Stimulated activated naive B cell treated with anti-CD40 and anti-IgM and Interleukin-4, amounts not matched to agents 10 μg/mL and 1 μg/mL and 100 μg/mL, for 72 hours (primary cell): ENCODE results near the gene ANKRD55.
"Not testable (repeated sequence)": the region's sequence is repeated elsewhere in the genome, so short reads cannot be mapped to it uniquely, and the experiment has no call there.

Experiments used
- ATAC-seq, 2 donors: fragments of 150-1000 bp; cut with Tn5 transposase; replicated peaks; 2 replicates each; pipeline ENCODE4 v1.10.0; 2021; ENCODE audit warnings: moderate library complexity in 1 of 2
- DNase-seq: peaks from one replicate; pipeline ENCODE4 v3.0.0; 2021
- H3K27ac Mint-ChIP-seq: one replicate; pipeline ENCODE4 v1.8.0; 2022; ENCODE audit warnings: mild to moderate bottlenecking, mixed read lengths
- H3K27me3 Mint-ChIP-seq, 2 donors: one replicate each; pipeline ENCODE4 v1.8.0; 2022; ENCODE audit warnings: mixed read lengths in 2 of 2
- H3K36me3 Mint-ChIP-seq, 2 donors: one replicate each; pipeline ENCODE4 v1.8.0; 2022; ENCODE audit warnings: mixed read lengths in 2 of 2, mild to moderate bottlenecking in 1 of 2
- H3K4me1 Mint-ChIP-seq, 2 donors: one replicate each; pipeline ENCODE4 v1.8.0; 2022; ENCODE audit warnings: mixed read lengths in 2 of 2, mild to moderate bottlenecking in 1 of 2
- H3K4me3 Mint-ChIP-seq, 2 donors: one replicate each; pipeline ENCODE4 v1.8.0; 2022; ENCODE audit warnings: mild to moderate bottlenecking in 2 of 2, mixed read lengths in 2 of 2, moderate library complexity in 1 of 2
- H3K9me3 Mint-ChIP-seq, 2 donors: one replicate each; pipeline ENCODE4 v1.8.0; 2022; ENCODE audit warnings: mixed read lengths in 2 of 2, mild to moderate bottlenecking in 1 of 2

The ANKRD55 gene

DNA sequence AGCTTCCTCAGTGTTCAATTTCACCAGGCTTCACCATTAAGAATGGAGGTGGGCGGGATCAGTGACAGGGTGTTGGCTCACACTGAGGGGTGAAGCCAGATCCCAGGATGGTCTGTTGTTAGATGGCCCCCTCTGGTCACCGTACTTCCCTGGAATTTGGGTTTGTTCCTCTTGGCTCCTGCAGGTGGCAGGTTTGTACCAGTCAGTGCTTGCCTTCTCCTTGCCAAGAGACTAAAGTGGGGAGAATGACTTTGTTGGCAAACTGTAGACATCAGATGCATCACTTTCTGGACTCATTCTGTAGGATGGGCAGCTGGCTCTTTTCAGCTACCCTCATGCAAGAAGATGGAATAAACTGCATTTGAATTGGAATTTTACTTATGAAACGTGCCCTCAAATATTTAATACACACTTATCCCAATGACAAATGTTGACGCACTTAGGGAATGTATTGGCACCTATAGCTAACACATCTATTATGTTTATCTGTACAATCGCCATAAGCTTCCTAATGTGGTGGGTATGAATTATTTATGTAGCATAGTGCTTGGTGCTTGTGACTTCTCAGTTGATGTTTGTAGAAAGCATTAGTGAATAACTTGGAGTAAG, 31.4 kb upstream of the ANKRD55 start:
- no peak for DNase-seq
- no peak overlapping the region for H3K27ac Mint-ChIP-seq

GRCh38 chr5:56262279-56262678, 29.1 kb upstream of the ANKRD55 start:
- H3K27ac Mint-ChIP-seq: no peak overlapping the region
- H3K27me3 Mint-ChIP-seq: peaks cover 6 to 9% of the 10 kb centered on the region in 2 donors
- H3K36me3 Mint-ChIP-seq: no peaks in the 10 kb centered on the region
- no peak for DNase-seq
- H3K9me3 Mint-ChIP-seq: no peaks in the 10 kb centered on the region
- no peak for ATAC-seq
- H3K4me1 Mint-ChIP-seq: peaks cover 0 to 2% of the 10 kb centered on the region in 2 donors
- H3K4me3 Mint-ChIP-seq: no peak overlapping the region

More for the DNA sequence above, 31.4 kb upstream of the ANKRD55 start:
- Mint-ChIP-seq H3K9me3 (no peaks in the 10 kb centered on the region), H3K4me3 (no peak overlapping the region), H3K36me3 (no peaks in the 10 kb centered on the region), H3K4me1 (peaks cover 5 to 7% of the 10 kb centered on the region in 2 donors), H3K27me3 (peaks cover 6 to 10% of the 10 kb centered on the region in 2 donors)
- peak; percentile 34 to 50 for ATAC-seq

DNA sequence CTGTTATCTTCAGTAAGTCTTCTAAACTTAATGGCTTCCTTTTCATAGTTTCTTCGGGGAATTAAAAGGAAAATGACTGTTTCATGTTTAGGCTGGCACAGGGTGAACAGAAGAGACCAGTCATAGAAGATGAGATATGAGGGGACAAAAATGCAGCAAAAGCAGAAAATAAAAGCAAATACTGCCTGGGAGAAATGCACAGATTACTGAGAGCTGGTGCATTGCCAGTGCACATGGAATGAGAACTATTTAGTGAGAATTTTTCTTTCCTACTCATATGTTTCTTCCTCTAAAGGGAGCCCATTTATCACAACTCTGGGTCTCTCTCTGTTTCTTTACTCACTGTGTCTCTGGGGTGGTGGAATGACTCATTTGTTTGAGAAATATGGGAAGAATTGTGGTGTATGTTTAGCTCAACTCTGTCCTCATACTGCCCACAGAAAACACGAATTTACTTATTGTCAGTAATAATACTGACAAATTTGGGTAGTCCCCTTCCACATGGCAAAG, 25.9 kb upstream of the ANKRD55 start:
- DNase-seq (no peak), ATAC-seq (peak; percentile 52 to 84)
- H3K4me1 Mint-ChIP-seq: peaks cover 0 to 2% of the 10 kb centered on the region in 2 donors
- H3K9me3 Mint-ChIP-seq: no peaks in the 10 kb centered on the region
- no peak overlapping the region for H3K4me3 Mint-ChIP-seq
- H3K27ac Mint-ChIP-seq: no peak overlapping the region
- peaks cover 0 to 6% of the 10 kb centered on the region in 2 donors for H3K27me3 Mint-ChIP-seq
- H3K36me3 Mint-ChIP-seq: no peaks in the 10 kb centered on the region

- not testable (repeated sequence) for DNase-seq, H3K27ac Mint-ChIP-seq, H3K9me3 Mint-ChIP-seq, H3K4me1 Mint-ChIP-seq, H3K27me3 Mint-ChIP-seq, ATAC-seq, H3K4me3 Mint-ChIP-seq, H3K36me3 Mint-ChIP-seq
These were observed 24.8 kb upstream of the ANKRD55 start for GRCh38 chr5:56257763-56258529.

- Mint-ChIP-seq H3K9me3 (no peaks in the 10 kb centered on the region), H3K27ac (peak overlapping the region; percentile 56), H3K4me3 (no peak overlapping the region), H3K4me1 (peaks cover 0 to 2% of the 10 kb centered on the region in 2 donors), H3K27me3 (peaks cover 0 to 6% of the 10 kb centered on the region in 2 donors), H3K36me3 (no peaks in the 10 kb centered on the region)
- ATAC-seq: no peak
- DNase-seq: no peak
These were observed 23.9 kb upstream of the ANKRD55 start for GRCh38 chr5:56257010-56257409.

- no peak overlapping the region for H3K27ac Mint-ChIP-seq
- ATAC-seq (peak in 1 of 2 donors; percentile 42), DNase-seq (no peak)
- peaks cover 0 to 6% of the 10 kb centered on the region in 2 donors for H3K27me3 Mint-ChIP-seq
- no peaks in the 10 kb centered on the region for H3K9me3 Mint-ChIP-seq
- H3K4me1 Mint-ChIP-seq: peaks cover 0 to 2% of the 10 kb centered on the region in 2 donors
- H3K4me3 Mint-ChIP-seq: no peak overlapping the region
- H3K36me3 Mint-ChIP-seq: no peaks in the 10 kb centered on the region
These were observed 22.4 kb upstream of the ANKRD55 start for GRCh38 chr5:56255502-56255901.

- peaks cover 0 to under 1% of the 10 kb centered on the region in 2 donors for H3K9me3 Mint-ChIP-seq
- peaks cover 0 to 2% of the 10 kb centered on the region in 2 donors for H3K4me1 Mint-ChIP-seq
- DNase-seq (no peak), ATAC-seq (no peak)
- no peak overlapping the region for H3K27ac Mint-ChIP-seq
- H3K27me3 Mint-ChIP-seq: peaks cover 0 to 10% of the 10 kb centered on the region in 2 donors
- no peaks in the 10 kb centered on the region for H3K36me3 Mint-ChIP-seq
- H3K4me3 Mint-ChIP-seq: no peak overlapping the region
These were observed 20.8 kb upstream of the ANKRD55 start for GRCh38 chr5:56253924-56254323.

- DNase-seq (no peak), ATAC-seq (no peak)
- Mint-ChIP-seq H3K9me3 (peaks cover 0 to 2% of the 10 kb centered on the region in 2 donors), H3K4me1 (peaks cover 0 to 2% of the 10 kb centered on the region in 2 donors), H3K27me3 (peaks cover 0 to 6% of the 10 kb centered on the region in 2 donors), H3K36me3 (no peaks in the 10 kb centered on the region), H3K27ac (no peak overlapping the region), H3K4me3 (no peak overlapping the region)
These were observed 20.0 kb upstream of the ANKRD55 start for GRCh38 chr5:56253126-56253525.

GRCh38 chr5:56251918-56252553, 18.9 kb upstream of the ANKRD55 start:
- Mint-ChIP-seq H3K27me3 (peaks cover 0 to 4% of the 10 kb centered on the region in 2 donors), H3K9me3 (peaks cover 0 to 2% of the 10 kb centered on the region in 2 donors), H3K36me3 (no peaks in the 10 kb centered on the region), H3K4me1 (peaks cover 0 to 2% of the 10 kb centered on the region in 2 donors), H3K4me3 (no peak overlapping the region), H3K27ac (no peak overlapping the region)
- DNase-seq (no peak), ATAC-seq (no peak)

DNA sequence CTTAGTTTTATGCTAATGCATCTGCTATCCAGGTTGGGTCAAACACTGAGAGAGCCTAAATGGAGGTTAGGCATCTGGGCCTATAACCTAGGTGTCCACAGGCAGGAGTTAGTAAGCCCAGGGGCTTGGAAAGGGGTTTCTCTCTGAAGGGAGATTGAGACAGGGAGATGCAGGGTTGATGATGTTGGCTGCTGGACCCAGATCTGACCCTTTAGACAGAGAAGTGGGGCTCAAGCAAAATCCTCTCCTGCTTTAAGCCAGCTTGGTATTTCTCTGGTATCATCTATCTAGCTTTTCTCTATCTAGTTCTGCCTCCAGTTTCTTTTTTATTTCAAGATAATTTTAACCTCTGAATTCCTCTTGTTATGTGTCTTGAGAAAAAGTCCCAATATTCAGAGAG, 18.3 kb upstream of the ANKRD55 start:
- Mint-ChIP-seq H3K27ac (no peak overlapping the region), H3K27me3 (peaks cover 0 to 4% of the 10 kb centered on the region in 2 donors)

DNA sequence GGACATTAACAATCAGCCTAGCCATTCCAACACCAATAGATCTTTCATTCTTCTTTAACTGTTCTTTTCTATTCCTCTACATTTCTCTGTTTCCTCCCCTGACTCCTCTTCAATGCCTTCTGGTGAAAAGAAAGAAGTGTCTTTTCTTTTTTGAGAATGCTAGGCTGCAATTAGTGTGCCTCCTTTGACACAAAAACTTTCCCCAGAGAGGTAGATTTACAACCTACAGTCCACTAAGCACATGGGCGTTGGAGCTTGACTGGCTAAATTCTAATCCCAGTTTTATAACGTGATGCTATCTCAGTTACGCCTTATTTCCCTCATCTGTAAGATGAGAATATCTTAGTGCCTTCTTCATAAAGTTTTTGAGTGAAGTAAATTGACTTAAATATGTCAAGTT, 16.9 kb upstream of the ANKRD55 start:
- no peaks in the 10 kb centered on the region for H3K4me1 Mint-ChIP-seq
- ATAC-seq (no peak), DNase-seq (no peak)
- no peak overlapping the region for H3K27ac Mint-ChIP-seq
- no peak overlapping the region for H3K4me3 Mint-ChIP-seq
- H3K9me3 Mint-ChIP-seq: peaks cover 0 to 2% of the 10 kb centered on the region in 2 donors
- H3K36me3 Mint-ChIP-seq: no peaks in the 10 kb centered on the region
- peaks cover 0 to 4% of the 10 kb centered on the region in 2 donors for H3K27me3 Mint-ChIP-seq

More for the DNA sequence above, 18.3 kb upstream of the ANKRD55 start:
- Mint-ChIP-seq H3K9me3 (peaks cover 0 to 2% of the 10 kb centered on the region in 2 donors), H3K36me3 (no peaks in the 10 kb centered on the region), H3K4me3 (no peak overlapping the region), H3K4me1 (peaks cover 0 to 2% of the 10 kb centered on the region in 2 donors)
- no peak for ATAC-seq
- no peak for DNase-seq

GRCh38 chr5:56249085-56249484, 16.0 kb upstream of the ANKRD55 start:
- not testable (repeated sequence) for DNase-seq, ATAC-seq, H3K4me3 Mint-ChIP-seq, H3K9me3 Mint-ChIP-seq, H3K27ac Mint-ChIP-seq, H3K36me3 Mint-ChIP-seq, H3K4me1 Mint-ChIP-seq, H3K27me3 Mint-ChIP-seq

DNA sequence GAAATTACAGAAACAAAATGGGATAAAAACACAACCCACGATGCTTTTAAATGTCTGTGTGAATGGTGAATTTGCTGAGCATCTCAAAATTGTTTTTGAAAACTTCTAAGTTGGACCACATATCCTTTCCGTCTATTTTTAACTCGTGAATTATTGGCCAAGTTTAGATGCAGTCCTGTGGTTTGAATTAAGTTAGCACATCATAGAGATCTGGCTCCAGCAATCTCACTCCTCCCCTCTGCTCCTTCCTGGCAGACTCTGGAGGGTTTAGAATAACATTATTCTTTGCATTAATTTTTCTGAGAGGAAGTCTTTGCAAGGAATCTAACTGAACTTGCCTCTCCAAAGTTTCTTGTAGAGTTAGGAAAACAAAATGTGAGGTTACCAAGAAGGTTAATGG, 14.5 kb upstream of the ANKRD55 start:
- Mint-ChIP-seq H3K4me1 (no peaks in the 10 kb centered on the region), H3K4me3 (no peak overlapping the region), H3K27ac (no peak overlapping the region), H3K36me3 (peaks cover 3 to 4% of the 10 kb centered on the region in 2 donors), H3K9me3 (peaks cover 2 to 4% of the 10 kb centered on the region in 2 donors), H3K27me3 (peaks cover 0 to 4% of the 10 kb centered on the region in 2 donors)
- ATAC-seq (no peak), DNase-seq (no peak)

DNA sequence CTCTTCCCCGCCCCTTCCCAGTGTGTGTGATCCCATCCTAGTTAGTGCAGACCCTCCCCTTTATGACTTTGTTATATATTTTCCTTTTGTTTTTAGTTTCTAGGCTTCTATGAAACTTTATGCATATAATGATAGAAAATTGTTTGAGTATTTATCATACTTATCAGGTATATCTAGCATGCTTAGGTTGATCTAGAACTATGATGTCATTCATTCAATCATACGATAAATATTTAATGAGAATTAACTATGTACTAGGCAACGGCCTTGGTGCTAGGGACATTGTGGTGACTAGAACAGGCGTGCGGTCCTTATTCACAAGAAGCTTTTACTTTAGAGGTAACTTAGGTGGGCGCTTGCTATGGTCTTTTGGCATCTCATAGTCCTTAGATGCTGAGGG, 13.6 kb upstream of the ANKRD55 start:
- Mint-ChIP-seq H3K36me3 (peaks cover 3 to 4% of the 10 kb centered on the region in 2 donors), H3K9me3 (peaks cover 3 to 5% of the 10 kb centered on the region in 2 donors), H3K27me3 (peaks cover 0 to 4% of the 10 kb centered on the region in 2 donors), H3K4me1 (no peaks in the 10 kb centered on the region), H3K4me3 (no peak overlapping the region), H3K27ac (no peak overlapping the region)
- DNase-seq (no peak), ATAC-seq (no peak)
